Measurements from ENCODE around the gene TBC1D32.

The TBC1D32 gene

GRCh38 chr6:121334299-121335086 lies at the start of gene TBC1D32:
TBC1D32 (minus strand) TSS chr6:121334480; CDS start chr6:121334430, 50 bp downstream.
- no peak for TF ChIP-seq EZH2 (IDR thresholded peaks at IDR 0.05; ENCODE audit: borderline replicate concordance, low read length)
- no peak for TF ChIP-seq CTCF (IDR thresholded peaks at IDR 0.05; ENCODE audit: low read length)
- Histone ChIP-seq H3F3A (ENCODE audit: insufficient read depth, low read length) (no peaks in the 10 kb centered on the region), H3K9me2 (ENCODE audit: low read depth, low read length) (no peaks in the 10 kb centered on the region), H3K27ac (ENCODE audit: low read depth, low read length, poor library complexity, severe bottlenecking) (no peak within 1 kb of the TSS), H3K36me3 (ENCODE audit: insufficient read depth, low read length) (no peaks in the 10 kb centered on the region), H3K27me3 (ENCODE audit: insufficient read depth, low read length) (no peaks in the 10 kb centered on the region), H3K79me2 (ENCODE audit: insufficient read depth, low read length) (no peaks in the 10 kb centered on the region), H4K20me1 (ENCODE audit: insufficient read depth, low read length) (no peaks in the 10 kb centered on the region), H2AFZ (ENCODE audit: low read length) (no peak within 1 kb of the TSS), H3K4me2 (ENCODE audit: low read length) (no peak within 1 kb of the TSS), H3K9ac (ENCODE audit: low read length) (no peak within 1 kb of the TSS), H3K9me3 (ENCODE audit: low read length) (no peaks in the 10 kb centered on the region), H3K4me1 (ENCODE audit: insufficient read depth, low read length, severe bottlenecking) (no peaks in the 10 kb centered on the region), H3K4me3 (ENCODE audit: low read depth, low read length, poor library complexity, severe bottlenecking) (no peak within 1 kb of the TSS)

- no peak overlapping the region for H3K27ac ChIP-seq (ENCODE audit: low read depth, low read length, poor library complexity, severe bottlenecking)
- H2AFZ ChIP-seq (ENCODE audit: low read length) = no peak overlapping the region
- no peaks in the 10 kb centered on the region for H3K4me1 ChIP-seq (ENCODE audit: insufficient read depth, low read length, severe bottlenecking)
- H3K9me2 ChIP-seq (ENCODE audit: low read depth, low read length) = no peaks in the 10 kb centered on the region
- H3K27me3 ChIP-seq (ENCODE audit: insufficient read depth, low read length) = no peaks in the 10 kb centered on the region
- H3K4me3 ChIP-seq (ENCODE audit: low read depth, low read length, poor library complexity, severe bottlenecking) = no peak overlapping the region
- no peaks in the 10 kb centered on the region for H3K9me3 ChIP-seq (ENCODE audit: low read length)
- no peaks in the 10 kb centered on the region for H3K36me3 ChIP-seq (ENCODE audit: insufficient read depth, low read length)
- H4K20me1 ChIP-seq (ENCODE audit: insufficient read depth, low read length) = no peaks in the 10 kb centered on the region
- H3K79me2 ChIP-seq (ENCODE audit: insufficient read depth, low read length) = no peaks in the 10 kb centered on the region
- H3K9ac ChIP-seq (ENCODE audit: low read length) = no peak overlapping the region
- TF ChIP-seq CTCF (IDR thresholded peaks at IDR 0.05; ENCODE audit: low read length) (no peak), EZH2 (IDR thresholded peaks at IDR 0.05; ENCODE audit: borderline replicate concordance, low read length) (no peak)
- H3F3A ChIP-seq (ENCODE audit: insufficient read depth, low read length) = no peaks in the 10 kb centered on the region
- H3K4me2 ChIP-seq (ENCODE audit: low read length) = no peak overlapping the region
Measured at GRCh38 chr6:121383478-121383877, 49.2 kb upstream of the TBC1D32 start.

GRCh38 chr6:121382467-121383121 lies 48.3 kb upstream of the TBC1D32 start:
- Histone ChIP-seq H3K9ac (ENCODE audit: low read length) (no peak overlapping the region), H3K79me2 (ENCODE audit: insufficient read depth, low read length) (no peaks in the 10 kb centered on the region), H3K9me3 (ENCODE audit: low read length) (no peaks in the 10 kb centered on the region), H3K9me2 (ENCODE audit: low read depth, low read length) (no peaks in the 10 kb centered on the region), H3K4me3 (ENCODE audit: low read depth, low read length, poor library complexity, severe bottlenecking) (no peak overlapping the region), H3F3A (ENCODE audit: insufficient read depth, low read length) (no peaks in the 10 kb centered on the region), H3K36me3 (ENCODE audit: insufficient read depth, low read length) (no peaks in the 10 kb centered on the region), H3K27ac (ENCODE audit: low read depth, low read length, poor library complexity, severe bottlenecking) (no peak overlapping the region), H3K4me2 (ENCODE audit: low read length) (no peak overlapping the region), H3K4me1 (ENCODE audit: insufficient read depth, low read length, severe bottlenecking) (no peaks in the 10 kb centered on the region), H4K20me1 (ENCODE audit: insufficient read depth, low read length) (no peaks in the 10 kb centered on the region), H3K27me3 (ENCODE audit: insufficient read depth, low read length) (no peaks in the 10 kb centered on the region), H2AFZ (ENCODE audit: low read length) (no peak overlapping the region)
- TF ChIP-seq EZH2 (IDR thresholded peaks at IDR 0.05; ENCODE audit: borderline replicate concordance, low read length) = no peak
- no peak for TF ChIP-seq CTCF (IDR thresholded peaks at IDR 0.05; ENCODE audit: low read length)

All from OCI-LY1 (cell line).